HepG2 (cell line): ENCODE results near the gene ZNF670. TPM values are rescaled to one million over a fixed set of nuclear protein-coding genes. Genes with fewer than 3 reads are reported as not detected.

ENCODE experiments used
- CREM ChIP-seq, 2 experiments: sonication (generic) in 1 of 2; formaldehyde crosslinking in 1 of 2; IDR thresholded peaks; 2 replicates each; pipeline versions ENCODE4 v1.4.0 to v1.6.1; 2016 to 2020; ENCODE audit warnings: antibody characterized with exemption in 1 of 2, mild to moderate bottlenecking in 1 of 2, missing genetic modification reagents in 1 of 2
- ELF3 ChIP-seq: IDR thresholded peaks from 2 replicates; pipeline ENCODE4 v1.6.1; 2016; ENCODE audit warnings: missing genetic modification reagents, missing compliant biosample characterization
- FOXO1 ChIP-seq: sonication (generic); formaldehyde crosslinking; IDR thresholded peaks from 2 replicates; pipeline ENCODE4 v1.4.0; 2020; ENCODE audit warnings: missing genetic modification reagents
- GABPB1 ChIP-seq: IDR thresholded peaks from 2 replicates; pipeline ENCODE4 v1.6.1; 2016; ENCODE audit warnings: mild to moderate bottlenecking, missing genetic modification reagents, moderate library complexity, missing compliant biosample characterization
- HIVEP1 ChIP-seq: sonication (generic); formaldehyde crosslinking; IDR thresholded peaks from 2 replicates; pipeline ENCODE4 v1.4.0; 2020; ENCODE audit warnings: mild to moderate bottlenecking, missing genetic modification reagents
- NR2F1 ChIP-seq, 2 experiments: fragments of 450-650 bp in 1 of 2; formaldehyde crosslinking in 1 of 2; IDR thresholded peaks; 2 replicates each; pipeline versions ENCODE4 v1.5.0 to v1.6.1; 2016 to 2020; ENCODE audit warnings: mild to moderate bottlenecking in 1 of 2, missing compliant biosample characterization in 1 of 2, missing genetic modification reagents in 1 of 2, moderate library complexity in 1 of 2
- PCBP2 ChIP-seq: fragments of 200-400 bp; formaldehyde crosslinking; optimal IDR thresholded peaks from 2 replicates; pipeline ENCODE3; 2018; ENCODE audit warnings: low read length, low read depth; ENCODE audit not compliant: poor library complexity, severe bottlenecking
- SIN3B ChIP-seq: fragments of 150-350 bp; IDR thresholded peaks from 2 replicates; pipeline ENCODE4 v1.6.1; 2014; ENCODE audit warnings: low read length
- SP2 ChIP-seq: sonication (generic); formaldehyde crosslinking; IDR thresholded peaks from 2 replicates; pipeline ENCODE4 v1.5.1; 2020; ENCODE audit warnings: mild to moderate bottlenecking, missing genetic modification reagents
- SPEN ChIP-seq: sonication (generic); formaldehyde crosslinking; IDR thresholded peaks from 2 replicates; pipeline ENCODE4 v1.5.1; 2020; ENCODE audit warnings: low read depth, mild to moderate bottlenecking, missing genetic modification reagents
- ZFP82 ChIP-seq: sonication (generic); formaldehyde crosslinking; IDR thresholded peaks from 2 replicates; pipeline ENCODE4 v1.5.1; 2020; ENCODE audit warnings: mild to moderate bottlenecking, missing genetic modification reagents, borderline replicate concordance
- ZNF7 ChIP-seq: IDR thresholded peaks from 2 replicates; pipeline ENCODE4 v1.6.1; 2016; ENCODE audit warnings: missing biosample characterization, missing genetic modification reagents
- polyA plus RNA-seq, 8 experiments: library from polyadenylated mRNA; depleted of rRNA in 3 of 8; stranded (reverse) in 7 of 8; unstranded in 1 of 8; fragments of >200 nt; fragmentation: Illumina TruSeq in 4 of 8; extraction: Trizol in 4 of 8; gene quantifications; 2 replicates each; pipeline versions ENCODE4 v1.2.1 to v1.2.3, GENCODE V29; 2011 to 2016; ENCODE audit warnings: low read depth in 4 of 8, missing spikeins in 1 of 8, mixed read lengths in 1 of 8; ENCODE audit not compliant: insufficient read depth in 1 of 8
- total RNA-seq, 5 experiments: library from RNA; depleted of rRNA; stranded (reverse); fragments of >200 nt; fragmentation: Illumina TruSeq; extraction: Trizol; gene quantifications; 2 replicates each; pipeline ENCODE4 v1.2.3, GENCODE V29; 2016; ENCODE audit warnings: low read depth in 1 of 5
- TF ChIP-seq, protein P1 (sequence below): IDR thresholded peaks from 2 replicates; pipeline ENCODE4 v1.6.1; 2012; ENCODE audit warnings: low read length, improper control_type of control experiment
- TF ChIP-seq, protein P2 (sequence below): sonication (generic); formaldehyde crosslinking; IDR thresholded peaks from 2 replicates; pipeline ENCODE4 v1.9.0; 2021; ENCODE audit warnings: missing genetic modification reagents, borderline replicate concordance
- TF ChIP-seq, protein P3 (sequence below): sonication (generic); formaldehyde crosslinking; IDR thresholded peaks from 2 replicates; pipeline ENCODE4 v1.4.0; 2020; ENCODE audit warnings: missing genetic modification reagents, mild to moderate bottlenecking, borderline replicate concordance
- TF ChIP-seq, protein P4 (sequence below): sonication (generic); formaldehyde crosslinking; IDR thresholded peaks from 2 replicates; pipeline ENCODE4 v1.4.0; 2020; ENCODE audit warnings: missing genetic modification reagents, mild to moderate bottlenecking, borderline replicate concordance

ZNF670 gene
- total and polyA plus RNA-seq, 2 of the 13 experiments (the other 11 are each of a cell fraction or from before 2014, with no cell fraction given) = 4.2 to 10.9 TPM

DNA sequence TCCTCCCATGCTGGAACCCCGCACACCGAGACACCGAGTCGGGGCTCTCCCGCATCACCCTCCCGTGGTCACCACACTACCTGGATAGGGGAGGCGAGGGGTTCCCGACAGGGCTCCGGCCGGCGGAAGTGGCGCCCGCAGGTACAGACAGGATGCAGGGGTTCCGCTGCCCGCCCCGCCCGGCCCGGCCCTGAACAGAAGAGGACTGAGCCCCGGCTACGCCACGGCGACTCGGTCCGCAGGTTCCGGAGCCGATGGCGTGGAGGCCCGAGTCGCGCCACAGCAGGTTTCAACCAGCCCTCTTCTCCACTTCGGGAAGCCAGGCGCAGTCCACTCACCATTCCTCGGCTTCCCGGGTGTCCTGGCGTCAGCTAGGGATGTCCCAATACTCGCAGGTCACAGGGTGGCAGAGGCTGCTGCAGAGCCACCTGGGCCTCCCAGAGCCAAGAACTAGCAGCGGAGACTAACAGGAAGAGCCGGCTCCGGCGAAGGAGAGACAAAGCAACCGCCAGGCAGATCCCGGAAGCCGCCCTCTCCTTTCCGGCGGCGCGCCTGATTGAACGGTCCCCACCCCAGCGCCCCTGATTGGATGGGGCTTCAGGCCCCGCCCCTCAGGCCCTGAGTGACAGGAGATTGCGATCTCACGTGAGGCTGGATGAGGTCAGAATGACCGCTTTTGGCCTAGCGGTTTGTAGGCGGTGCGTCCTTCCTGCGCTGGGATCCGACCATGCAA lies 25.4 kb upstream of the ZNF670 start, which contains the start of gene ZNF669 (continued):
- TF ChIP-seq, protein P1, sequence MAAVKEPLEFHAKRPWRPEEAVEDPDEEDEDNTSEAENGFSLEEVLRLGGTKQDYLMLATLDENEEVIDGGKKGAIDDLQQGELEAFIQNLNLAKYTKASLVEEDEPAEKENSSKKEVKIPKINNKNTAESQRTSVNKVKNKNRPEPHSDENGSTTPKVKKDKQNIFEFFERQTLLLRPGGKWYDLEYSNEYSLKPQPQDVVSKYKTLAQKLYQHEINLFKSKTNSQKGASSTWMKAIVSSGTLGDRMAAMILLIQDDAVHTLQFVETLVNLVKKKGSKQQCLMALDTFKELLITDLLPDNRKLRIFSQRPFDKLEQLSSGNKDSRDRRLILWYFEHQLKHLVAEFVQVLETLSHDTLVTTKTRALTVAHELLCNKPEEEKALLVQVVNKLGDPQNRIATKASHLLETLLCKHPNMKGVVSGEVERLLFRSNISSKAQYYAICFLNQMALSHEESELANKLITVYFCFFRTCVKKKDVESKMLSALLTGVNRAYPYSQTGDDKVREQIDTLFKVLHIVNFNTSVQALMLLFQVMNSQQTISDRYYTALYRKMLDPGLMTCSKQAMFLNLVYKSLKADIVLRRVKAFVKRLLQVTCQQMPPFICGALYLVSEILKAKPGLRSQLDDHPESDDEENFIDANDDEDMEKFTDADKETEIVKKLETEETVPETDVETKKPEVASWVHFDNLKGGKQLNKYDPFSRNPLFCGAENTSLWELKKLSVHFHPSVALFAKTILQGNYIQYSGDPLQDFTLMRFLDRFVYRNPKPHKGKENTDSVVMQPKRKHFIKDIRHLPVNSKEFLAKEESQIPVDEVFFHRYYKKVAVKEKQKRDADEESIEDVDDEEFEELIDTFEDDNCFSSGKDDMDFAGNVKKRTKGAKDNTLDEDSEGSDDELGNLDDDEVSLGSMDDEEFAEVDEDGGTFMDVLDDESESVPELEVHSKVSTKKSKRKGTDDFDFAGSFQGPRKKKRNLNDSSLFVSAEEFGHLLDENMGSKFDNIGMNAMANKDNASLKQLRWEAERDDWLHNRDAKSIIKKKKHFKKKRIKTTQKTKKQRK = no peak
- TF ChIP-seq, protein P2, sequence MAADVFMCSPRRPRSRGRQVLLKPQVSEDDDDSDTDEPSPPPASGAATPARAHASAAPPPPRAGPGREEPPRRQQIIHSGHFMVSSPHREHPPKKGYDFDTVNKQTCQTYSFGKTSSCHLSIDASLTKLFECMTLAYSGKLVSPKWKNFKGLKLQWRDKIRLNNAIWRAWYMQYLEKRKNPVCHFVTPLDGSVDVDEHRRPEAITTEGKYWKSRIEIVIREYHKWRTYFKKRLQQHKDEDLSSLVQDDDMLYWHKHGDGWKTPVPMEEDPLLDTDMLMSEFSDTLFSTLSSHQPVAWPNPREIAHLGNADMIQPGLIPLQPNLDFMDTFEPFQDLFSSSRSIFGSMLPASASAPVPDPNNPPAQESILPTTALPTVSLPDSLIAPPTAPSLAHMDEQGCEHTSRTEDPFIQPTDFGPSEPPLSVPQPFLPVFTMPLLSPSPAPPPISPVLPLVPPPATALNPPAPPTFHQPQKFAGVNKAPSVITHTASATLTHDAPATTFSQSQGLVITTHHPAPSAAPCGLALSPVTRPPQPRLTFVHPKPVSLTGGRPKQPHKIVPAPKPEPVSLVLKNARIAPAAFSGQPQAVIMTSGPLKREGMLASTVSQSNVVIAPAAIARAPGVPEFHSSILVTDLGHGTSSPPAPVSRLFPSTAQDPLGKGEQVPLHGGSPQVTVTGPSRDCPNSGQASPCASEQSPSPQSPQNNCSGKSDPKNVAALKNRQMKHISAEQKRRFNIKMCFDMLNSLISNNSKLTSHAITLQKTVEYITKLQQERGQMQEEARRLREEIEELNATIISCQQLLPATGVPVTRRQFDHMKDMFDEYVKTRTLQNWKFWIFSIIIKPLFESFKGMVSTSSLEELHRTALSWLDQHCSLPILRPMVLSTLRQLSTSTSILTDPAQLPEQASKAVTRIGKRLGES (CRISPR knock-in tag) = no peak
- no peak for TF ChIP-seq ZNF7 (CRISPR knock-in tag)
- no peak for TF ChIP-seq NR2F1 (CRISPR knock-in tag; IDR thresholded peaks at IDR 0.05)
- TF ChIP-seq SP2 (CRISPR knock-in tag) = peak; percentile 81
- TF ChIP-seq GABPB1 (CRISPR knock-in tag) = peak; percentile 94
- TF ChIP-seq CREM (IDR thresholded peaks at IDR 0.05) = peak; percentile 43; the same call in 1 of the 2 replicates
- TF ChIP-seq CREM (CRISPR knock-in tag; IDR thresholded peaks at IDR 0.05) = no peak
- TF ChIP-seq PCBP2 = no peak
- peak; percentile 55 for TF ChIP-seq SPEN (CRISPR knock-in tag)
- 0 out of 2 replicates have a peak, but pooled peaks have one; percentile 66 for TF ChIP-seq HIVEP1
- TF ChIP-seq ZFP82 (CRISPR knock-in tag) = no peak; the same call in 1 of the 2 replicates
- peak; percentile 39 for TF ChIP-seq SIN3B
- peak; percentile 77 for TF ChIP-seq ELF3 (CRISPR knock-in tag)
- TF ChIP-seq, protein P3, sequence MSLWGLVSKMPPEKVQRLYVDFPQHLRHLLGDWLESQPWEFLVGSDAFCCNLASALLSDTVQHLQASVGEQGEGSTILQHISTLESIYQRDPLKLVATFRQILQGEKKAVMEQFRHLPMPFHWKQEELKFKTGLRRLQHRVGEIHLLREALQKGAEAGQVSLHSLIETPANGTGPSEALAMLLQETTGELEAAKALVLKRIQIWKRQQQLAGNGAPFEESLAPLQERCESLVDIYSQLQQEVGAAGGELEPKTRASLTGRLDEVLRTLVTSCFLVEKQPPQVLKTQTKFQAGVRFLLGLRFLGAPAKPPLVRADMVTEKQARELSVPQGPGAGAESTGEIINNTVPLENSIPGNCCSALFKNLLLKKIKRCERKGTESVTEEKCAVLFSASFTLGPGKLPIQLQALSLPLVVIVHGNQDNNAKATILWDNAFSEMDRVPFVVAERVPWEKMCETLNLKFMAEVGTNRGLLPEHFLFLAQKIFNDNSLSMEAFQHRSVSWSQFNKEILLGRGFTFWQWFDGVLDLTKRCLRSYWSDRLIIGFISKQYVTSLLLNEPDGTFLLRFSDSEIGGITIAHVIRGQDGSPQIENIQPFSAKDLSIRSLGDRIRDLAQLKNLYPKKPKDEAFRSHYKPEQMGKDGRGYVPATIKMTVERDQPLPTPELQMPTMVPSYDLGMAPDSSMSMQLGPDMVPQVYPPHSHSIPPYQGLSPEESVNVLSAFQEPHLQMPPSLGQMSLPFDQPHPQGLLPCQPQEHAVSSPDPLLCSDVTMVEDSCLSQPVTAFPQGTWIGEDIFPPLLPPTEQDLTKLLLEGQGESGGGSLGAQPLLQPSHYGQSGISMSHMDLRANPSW (CRISPR knock-in tag) = peak; percentile 10; the same call in 1 of the 2 replicates
- TF ChIP-seq FOXO1 (CRISPR knock-in tag) = 0 out of 2 replicates have a peak, but pooled peaks have one; percentile 1
- TF ChIP-seq, protein P4, sequence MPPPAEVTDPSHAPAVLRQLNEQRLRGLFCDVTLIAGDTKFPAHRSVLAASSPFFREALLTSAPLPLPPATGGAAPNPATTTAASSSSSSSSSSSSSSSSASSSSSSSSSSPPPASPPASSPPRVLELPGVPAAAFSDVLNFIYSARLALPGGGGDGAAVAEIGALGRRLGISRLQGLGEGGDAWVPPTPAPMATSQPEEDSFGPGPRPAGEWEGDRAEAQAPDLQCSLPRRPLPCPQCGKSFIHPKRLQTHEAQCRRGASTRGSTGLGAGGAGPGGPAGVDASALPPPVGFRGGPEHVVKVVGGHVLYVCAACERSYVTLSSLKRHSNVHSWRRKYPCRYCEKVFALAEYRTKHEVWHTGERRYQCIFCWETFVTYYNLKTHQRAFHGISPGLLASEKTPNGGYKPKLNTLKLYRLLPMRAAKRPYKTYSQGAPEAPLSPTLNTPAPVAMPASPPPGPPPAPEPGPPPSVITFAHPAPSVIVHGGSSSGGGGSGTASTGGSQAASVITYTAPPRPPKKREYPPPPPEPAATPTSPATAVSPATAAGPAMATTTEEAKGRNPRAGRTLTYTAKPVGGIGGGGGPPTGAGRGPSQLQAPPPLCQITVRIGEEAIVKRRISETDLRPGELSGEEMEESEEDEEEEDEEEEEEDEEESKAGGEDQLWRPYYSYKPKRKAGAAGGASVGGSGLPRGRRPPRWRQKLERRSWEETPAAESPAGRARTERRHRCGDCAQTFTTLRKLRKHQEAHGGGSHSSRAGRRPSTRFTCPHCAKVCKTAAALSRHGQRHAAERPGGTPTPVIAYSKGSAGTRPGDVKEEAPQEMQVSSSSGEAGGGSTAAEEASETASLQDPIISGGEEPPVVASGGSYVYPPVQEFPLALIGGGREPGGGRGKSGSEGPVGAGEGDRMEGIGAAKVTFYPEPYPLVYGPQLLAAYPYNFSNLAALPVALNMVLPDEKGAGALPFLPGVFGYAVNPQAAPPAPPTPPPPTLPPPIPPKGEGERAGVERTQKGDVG (CRISPR knock-in tag) = no peak
